Caco-2 (cell line): ENCODE measurements around the gene CACNA2D4. TPM values are rescaled to one million over a fixed set of nuclear protein-coding genes. Genes with fewer than 3 reads are reported as not detected.

Source experiments
- BruUV-seq: library from RNA; stranded (reverse); fragments of 400-500 nt; replicated peaks from 2 replicates; lab custom pipeline; 2021; lab: Mats Ljungman, UMichigan
- CTCF ChIA-PET: fragments of 300-600 bp; sonication (Branson Sonifier 250); formaldehyde crosslinking; loops from one replicate; lab custom pipeline; 2022; ENCODE audit warnings: antibody characterized with exemption; lab: Charles Lee
- POLR2A ChIA-PET: fragments of 300-600 bp; sonication (Branson Sonifier 250); formaldehyde crosslinking; loops from one replicate; lab custom pipeline; 2022; ENCODE audit warnings: antibody characterized with exemption; lab: Charles Lee
- DNase-seq, 2 experiments: peaks; one replicate each; pipeline versions ENCODE4 v3.0.0 to v3.0.0-alpha.2; 2020 to 2022
- H3K27me3 ChIP-seq: replicated peaks from 2 replicates; pipeline ENCODE4 v1.6.0; 2011; ENCODE audit warnings: low read length; ENCODE audit not compliant: control insufficient read depth, insufficient read depth
- H3K36me3 ChIP-seq: 2 replicates; pipeline ENCODE4 v1.5.1; 2011; ENCODE audit warnings: low read length; ENCODE audit not compliant: control insufficient read depth, insufficient read depth
- H3K4me1 ChIP-seq: fragments of 250-450 bp; sonication (Bioruptor Pico); 2 replicates; pipeline ENCODE4 v1.5.1; 2020; ENCODE audit warnings: mild to moderate bottlenecking
- H3K4me3 ChIP-seq: 2 replicates; pipeline ENCODE4 v1.5.1; 2011; ENCODE audit warnings: low read depth, mild to moderate bottlenecking, control low read depth, low read length
- H3K9me3 ChIP-seq: fragments of 250-450 bp; sonication (Bioruptor Pico); 2 replicates; pipeline ENCODE4 v1.5.1; 2020; ENCODE audit warnings: mild to moderate bottlenecking, moderate library complexity
- H3K27ac Mint-ChIP-seq: one replicate; pipeline ENCODE4 v1.8.0; 2022; ENCODE audit warnings: mixed read lengths; ENCODE audit not compliant: unreplicated experiment
- H3K27me3 Mint-ChIP-seq: one replicate; pipeline ENCODE4 v1.8.0; 2022; ENCODE audit warnings: mixed read lengths; ENCODE audit not compliant: insufficient read depth, unreplicated experiment
- H3K36me3 Mint-ChIP-seq: one replicate; pipeline ENCODE4 v1.8.0; 2022; ENCODE audit warnings: mild to moderate bottlenecking, mixed read lengths; ENCODE audit not compliant: insufficient read depth, unreplicated experiment
- H3K4me1 Mint-ChIP-seq: one replicate; pipeline ENCODE4 v1.8.0; 2022; ENCODE audit warnings: low read depth, mixed read lengths; ENCODE audit not compliant: unreplicated experiment
- H3K4me3 Mint-ChIP-seq: one replicate; pipeline ENCODE4 v1.8.0; 2022; ENCODE audit warnings: mild to moderate bottlenecking, moderate library complexity, mixed read lengths; ENCODE audit not compliant: unreplicated experiment
- H3K9me3 Mint-ChIP-seq: one replicate; pipeline ENCODE4 v1.8.0; 2022; ENCODE audit warnings: mixed read lengths; ENCODE audit not compliant: unreplicated experiment
- intact Hi-C: fragments of 100-400 bp; cut with micrococcal nuclease; formaldehyde crosslinking; loops from one replicate; pipeline ENCODE4 v1.10.0; 2022; ENCODE audit not compliant: unreplicated experiment
- total RNA-seq: library from RNA; stranded (reverse); gene quantifications from 2 replicates; pipeline ENCODE4 v1.2.3, GENCODE V29; 2022
- TF ChIP-seq, protein P1 (sequence below), 2 experiments: fragments of 200-600 bp in 1 of 2; IDR thresholded peaks; 1 replicate in 1 of 2; 2 replicates in 1 of 2; pipeline versions ENCODE4 v1.5.1 to v1.8.0; 2011 to 2022; ENCODE audit warnings: antibody characterized with exemption in 1 of 2, control low read depth in 1 of 2, inconsistent platforms in 1 of 2, low read depth in 1 of 2, low read length in 1 of 2, mild to moderate bottlenecking in 1 of 2, moderate library complexity in 1 of 2; ENCODE audit not compliant: insufficient read depth in 1 of 2, severe bottlenecking in 1 of 2, unreplicated experiment in 1 of 2

The CACNA2D4 gene
- total RNA-seq, 1 experiment from 2014 or later = 2.2 TPM

DNA sequence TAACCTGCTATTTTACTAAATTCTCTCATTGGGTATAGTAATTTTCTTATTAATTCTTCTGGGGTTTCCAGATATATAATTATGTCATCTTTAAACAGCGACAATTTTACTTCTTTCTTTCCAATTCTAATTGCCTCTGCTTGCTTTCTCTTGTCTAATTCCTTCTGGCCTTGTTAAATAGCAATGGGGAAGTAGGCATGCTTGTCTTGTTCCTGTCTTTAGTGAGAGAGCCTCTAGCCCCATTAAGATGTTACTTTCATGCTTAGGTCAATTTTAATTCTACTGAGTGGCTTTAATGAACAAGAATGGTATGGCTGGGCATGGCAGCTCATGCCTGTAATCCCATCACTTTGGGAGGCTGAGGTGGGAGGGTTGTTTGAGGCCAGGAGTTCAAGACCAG, 66.4 kb downstream of the CACNA2D4 start:
- H3K36me3 Mint-ChIP-seq = no peaks in the 10 kb centered on the region

DNA sequence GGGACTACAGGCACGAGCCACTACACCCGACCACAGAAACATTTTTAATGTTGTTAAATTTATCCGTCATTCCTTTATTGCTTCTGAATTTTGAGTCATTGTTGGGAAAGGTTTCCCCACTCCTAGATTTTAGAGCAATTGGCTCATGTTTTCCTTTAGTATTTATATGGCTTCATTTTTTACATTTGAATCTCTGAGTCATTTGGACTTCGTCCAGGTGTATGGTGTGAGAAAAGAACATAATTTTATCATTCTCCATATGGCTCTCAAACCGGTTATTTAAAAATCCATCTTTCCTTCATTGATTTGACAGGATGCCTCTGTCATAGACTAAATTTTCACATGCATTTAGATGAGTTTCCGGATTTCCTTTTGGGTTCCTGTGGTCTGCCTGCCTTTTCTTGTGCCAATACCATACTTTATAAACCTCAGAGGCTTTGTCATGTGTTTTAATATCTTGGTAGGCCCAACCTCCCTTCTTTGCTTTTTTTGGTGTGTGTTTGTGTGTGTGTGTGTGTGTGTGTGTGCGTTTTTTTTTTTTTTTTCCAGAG, 67.2 kb downstream of the CACNA2D4 start:
- CTCF ChIA-PET = no interaction called here
- no peak for DNase-seq
- TF ChIP-seq, protein P1, sequence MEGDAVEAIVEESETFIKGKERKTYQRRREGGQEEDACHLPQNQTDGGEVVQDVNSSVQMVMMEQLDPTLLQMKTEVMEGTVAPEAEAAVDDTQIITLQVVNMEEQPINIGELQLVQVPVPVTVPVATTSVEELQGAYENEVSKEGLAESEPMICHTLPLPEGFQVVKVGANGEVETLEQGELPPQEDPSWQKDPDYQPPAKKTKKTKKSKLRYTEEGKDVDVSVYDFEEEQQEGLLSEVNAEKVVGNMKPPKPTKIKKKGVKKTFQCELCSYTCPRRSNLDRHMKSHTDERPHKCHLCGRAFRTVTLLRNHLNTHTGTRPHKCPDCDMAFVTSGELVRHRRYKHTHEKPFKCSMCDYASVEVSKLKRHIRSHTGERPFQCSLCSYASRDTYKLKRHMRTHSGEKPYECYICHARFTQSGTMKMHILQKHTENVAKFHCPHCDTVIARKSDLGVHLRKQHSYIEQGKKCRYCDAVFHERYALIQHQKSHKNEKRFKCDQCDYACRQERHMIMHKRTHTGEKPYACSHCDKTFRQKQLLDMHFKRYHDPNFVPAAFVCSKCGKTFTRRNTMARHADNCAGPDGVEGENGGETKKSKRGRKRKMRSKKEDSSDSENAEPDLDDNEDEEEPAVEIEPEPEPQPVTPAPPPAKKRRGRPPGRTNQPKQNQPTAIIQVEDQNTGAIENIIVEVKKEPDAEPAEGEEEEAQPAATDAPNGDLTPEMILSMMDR (IDR thresholded peaks at IDR 0.05; ENCODE audit: insufficient read depth in 1 of 2, low read depth in 1 of 2, low read length in 1 of 2, severe bottlenecking in 1 of 2, unreplicated experiment in 1 of 2) = no peak
- no peaks in the 10 kb centered on the region for H3K36me3 Mint-ChIP-seq
- H3K9me3 ChIP-seq = no peaks in the 10 kb centered on the region
- no peaks in the 10 kb centered on the region for H3K4me1 ChIP-seq
- no TSS peak for BruUV-seq
- no peak overlapping the region for H3K4me3 Mint-ChIP-seq
- POLR2A ChIA-PET = no interaction called here
- intact Hi-C loops = no loop called here
- no peaks in the 10 kb centered on the region for H3K4me1 Mint-ChIP-seq
- no peak overlapping the region for H3K27ac Mint-ChIP-seq
- H3K9me3 Mint-ChIP-seq = no peaks in the 10 kb centered on the region
- H3K4me3 ChIP-seq = no peak overlapping the region
- H3K36me3 ChIP-seq = no peaks in the 10 kb centered on the region
- no peaks in the 10 kb centered on the region; the same call in 1 of the 2 replicates for H3K27me3 ChIP-seq
- H3K27me3 Mint-ChIP-seq = peaks cover 18% of the 10 kb centered on the region

More for the DNA sequence above, 66.4 kb downstream of the CACNA2D4 start:
- H3K27me3 ChIP-seq = no peaks in the 10 kb centered on the region; the same call in 1 of the 2 replicates
- ChIA-PET CTCF (no interaction called here), POLR2A (no interaction called here)
- no peaks in the 10 kb centered on the region for H3K9me3 ChIP-seq
- TF ChIP-seq, protein P1 (IDR thresholded peaks at IDR 0.05; ENCODE audit: insufficient read depth in 1 of 2, low read depth in 1 of 2, low read length in 1 of 2, severe bottlenecking in 1 of 2, unreplicated experiment in 1 of 2) = no peak
- H3K27me3 Mint-ChIP-seq = peaks cover 21% of the 10 kb centered on the region
- H3K4me1 ChIP-seq = no peaks in the 10 kb centered on the region
- H3K4me3 ChIP-seq = no peak overlapping the region
- no peaks in the 10 kb centered on the region for H3K4me1 Mint-ChIP-seq
- H3K27ac Mint-ChIP-seq = no peak overlapping the region
- intact Hi-C loops = no loop called here
- H3K36me3 ChIP-seq = no peaks in the 10 kb centered on the region
- no peak for DNase-seq
- H3K9me3 Mint-ChIP-seq = no peaks in the 10 kb centered on the region
- no TSS peak for BruUV-seq
- no peak overlapping the region for H3K4me3 Mint-ChIP-seq

GRCh38 chr12:1848745-1849144, 69.7 kb downstream of the CACNA2D4 start:
- CTCF ChIA-PET = no interaction called here

More at GRCh38 chr12:1848745-1849144, 69.7 kb downstream of the CACNA2D4 start:
- BruUV-seq = no TSS peak
- Mint-ChIP-seq H3K27me3 (peaks cover 31% of the 10 kb centered on the region), H3K9me3 (no peaks in the 10 kb centered on the region), H3K27ac (no peak overlapping the region), H3K36me3 (no peaks in the 10 kb centered on the region), H3K4me1 (no peaks in the 10 kb centered on the region), H3K4me3 (no peak overlapping the region)
- peak in 1 of 2 experiments; percentile 14 for DNase-seq
- H3K9me3 ChIP-seq = no peaks in the 10 kb centered on the region
- H3K36me3 ChIP-seq = no peaks in the 10 kb centered on the region
- H3K4me3 ChIP-seq = no peak overlapping the region
- H3K27me3 ChIP-seq = no peaks in the 10 kb centered on the region; the same call in 1 of the 2 replicates
- no peaks in the 10 kb centered on the region for H3K4me1 ChIP-seq
- intact Hi-C loops = no loop called here
- POLR2A ChIA-PET = no interaction called here
- TF ChIP-seq, protein P1 (IDR thresholded peaks at IDR 0.05; ENCODE audit: insufficient read depth in 1 of 2, low read depth in 1 of 2, low read length in 1 of 2, severe bottlenecking in 1 of 2, unreplicated experiment in 1 of 2) = no peak
